Activated B cell treated with CpG ODN at 0.5 μM for 24 hours (primary cell): Measurements from ENCODE around the gene RNF114. TPM values are rescaled to one million over a fixed set of nuclear protein-coding genes. Genes with fewer than 3 reads are reported as not detected.

Source experiments
- ATAC-seq: fragments of 200-7000 bp; cut with Tn5 transposase; one replicate; pipeline ENCODE4 v1.10.0; 2021; ENCODE audit warnings: low read depth, mild to moderate bottlenecking, moderate library complexity
- CTCF ChIA-PET: fragments of 350-600 bp; sonication (Branson Sonifier 250); formaldehyde crosslinking; loops from one replicate; lab custom pipeline; 2021; ENCODE audit warnings: antibody characterized with exemption; lab: Charles Lee
- POLR2A ChIA-PET: fragments of 350-600 bp; sonication (Branson Sonifier 250); formaldehyde crosslinking; loops from one replicate; lab custom pipeline; 2021; ENCODE audit warnings: antibody characterized with exemption; lab: Charles Lee
- DNase-seq: peaks from one replicate; pipeline ENCODE4 v3.0.0; 2022
- H3K27ac Mint-ChIP-seq: one replicate; pipeline ENCODE4 v1.8.0; 2020; ENCODE audit warnings: mixed read lengths
- H3K27me3 Mint-ChIP-seq: one replicate; pipeline ENCODE4 v1.8.0; 2021; ENCODE audit warnings: mixed read lengths
- H3K36me3 Mint-ChIP-seq: one replicate; pipeline ENCODE4 v1.8.0; 2021; ENCODE audit warnings: low read depth, mixed read lengths
- H3K4me1 Mint-ChIP-seq: one replicate; pipeline ENCODE4 v1.8.0; 2021; ENCODE audit warnings: mixed read lengths
- H3K4me3 Mint-ChIP-seq: one replicate; pipeline ENCODE4 v1.8.0; 2020; ENCODE audit warnings: mild to moderate bottlenecking, mixed read lengths
- H3K9me3 Mint-ChIP-seq: one replicate; pipeline ENCODE4 v1.8.0; 2020; ENCODE audit warnings: mixed read lengths
- intact Hi-C: fragments of 100-400 bp; cut with micrococcal nuclease; formaldehyde crosslinking; loops from one replicate; pipeline ENCODE4 v1.15.1; 2024
- total RNA-seq: library from RNA; stranded (reverse); gene quantifications from 2 replicates; pipeline ENCODE4 v1.2.3, GENCODE V29; 2022
- TF ChIP-seq, protein P1 (sequence below): fragments of 200-600 bp; IDR thresholded peaks from one replicate; pipeline ENCODE4 v1.8.0; 2022; ENCODE audit warnings: antibody characterized with exemption, mild to moderate bottlenecking

The RNF114 gene
- total RNA-seq, 1 donor from 2014 or later, result 56.5 TPM

- intact Hi-C loops, result loop anchor here (1.0 to 5.0 kb wide), 4 partner anchors 14 to 203 kb away; partner anchors contain the start of genes B4GALT5, RNF114 and SLC9A8
- ChIA-PET POLR2A (interaction anchor here (0.9 to 5.5 kb wide), 6 partner anchors 15 to 1043 kb away, joined by 3 to 45 read pairs (median 3); partner anchors contain the start of genes DPM1, MOCS3, RNF114 and SLC9A8), CTCF (interaction anchor here (1.3 to 3.2 kb wide), 2 partner anchors 156 to 374 kb away, joined by 3 to 9 read pairs; no protein-coding TSS in a partner anchor)
- Mint-ChIP-seq H3K9me3 (no peaks in the 10 kb centered on the region), H3K4me3 (peak overlapping the region; percentile 97), H3K27ac (peak overlapping the region; percentile 99), H3K4me1 (peaks cover 34% of the 10 kb centered on the region), H3K36me3 (peaks cover 15% of the 10 kb centered on the region), H3K27me3 (no peaks in the 10 kb centered on the region)
- TF ChIP-seq, protein P1, sequence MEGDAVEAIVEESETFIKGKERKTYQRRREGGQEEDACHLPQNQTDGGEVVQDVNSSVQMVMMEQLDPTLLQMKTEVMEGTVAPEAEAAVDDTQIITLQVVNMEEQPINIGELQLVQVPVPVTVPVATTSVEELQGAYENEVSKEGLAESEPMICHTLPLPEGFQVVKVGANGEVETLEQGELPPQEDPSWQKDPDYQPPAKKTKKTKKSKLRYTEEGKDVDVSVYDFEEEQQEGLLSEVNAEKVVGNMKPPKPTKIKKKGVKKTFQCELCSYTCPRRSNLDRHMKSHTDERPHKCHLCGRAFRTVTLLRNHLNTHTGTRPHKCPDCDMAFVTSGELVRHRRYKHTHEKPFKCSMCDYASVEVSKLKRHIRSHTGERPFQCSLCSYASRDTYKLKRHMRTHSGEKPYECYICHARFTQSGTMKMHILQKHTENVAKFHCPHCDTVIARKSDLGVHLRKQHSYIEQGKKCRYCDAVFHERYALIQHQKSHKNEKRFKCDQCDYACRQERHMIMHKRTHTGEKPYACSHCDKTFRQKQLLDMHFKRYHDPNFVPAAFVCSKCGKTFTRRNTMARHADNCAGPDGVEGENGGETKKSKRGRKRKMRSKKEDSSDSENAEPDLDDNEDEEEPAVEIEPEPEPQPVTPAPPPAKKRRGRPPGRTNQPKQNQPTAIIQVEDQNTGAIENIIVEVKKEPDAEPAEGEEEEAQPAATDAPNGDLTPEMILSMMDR, result no peak
- DNase-seq, result no peak
- ATAC-seq, result peak; percentile 49
Observed at GRCh38 chr20:49915118-49915379, 21.1 kb upstream of the RNF114 start.

DNA sequence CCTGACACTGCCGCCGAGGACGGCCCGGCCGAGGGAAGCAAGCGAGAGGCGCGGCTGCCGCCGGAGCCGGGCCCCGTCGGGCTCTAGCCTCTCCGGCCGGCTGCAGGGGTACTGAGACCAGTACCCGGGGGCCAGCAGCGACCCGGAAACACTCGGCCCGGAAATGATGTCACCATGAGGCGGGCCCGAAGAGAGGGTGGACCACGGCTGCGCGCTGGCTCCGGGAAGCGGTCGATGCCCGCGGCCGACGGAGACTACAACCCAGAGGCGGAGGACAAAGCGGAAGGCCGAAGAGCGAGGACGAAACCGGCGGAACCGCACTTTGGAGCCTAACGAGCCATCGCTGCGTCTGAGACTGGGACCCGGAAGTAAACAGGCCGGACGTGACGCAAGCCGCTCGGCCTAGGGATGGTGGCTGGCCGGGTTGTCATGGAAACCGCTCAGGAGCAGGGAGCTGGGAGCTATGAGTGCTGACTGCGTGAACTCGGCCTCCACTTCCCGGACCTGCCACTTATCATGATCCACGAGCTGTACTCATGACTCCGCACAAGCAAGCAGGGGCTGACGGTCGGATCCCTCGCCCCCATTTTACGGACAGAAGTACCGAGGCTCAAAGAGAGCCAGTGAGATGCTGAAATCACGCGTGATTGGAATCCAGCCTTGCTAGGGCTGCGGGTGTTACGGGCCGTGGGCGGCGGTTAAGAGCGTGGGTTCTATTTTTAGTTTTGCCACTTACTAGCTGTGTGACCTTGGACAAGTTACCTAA lies 20.6 kb upstream of the RNF114 start, which contains the start of gene SPATA2:
SPATA2 (minus strand) TSS at position 150 of the 766 bp plus-strand sequence. CDS start 7,039 bp downstream, outside the sequence.
- ChIA-PET CTCF (interaction anchor here (1.3 to 2.0 kb wide), 2 partner anchors 156 to 374 kb away, joined by 3 to 6 read pairs; no protein-coding TSS in a partner anchor), POLR2A (interaction anchor here (0.7 to 5.5 kb wide), 6 partner anchors 21 to 635 kb away, joined by 3 to 45 read pairs (median 3); partner anchors contain the start of genes RNF114 and SLC9A8)
- intact Hi-C loops, result loop anchor here (1.0 to 5.0 kb wide), 4 partner anchors 13 to 203 kb away; partner anchors contain the start of genes B4GALT5, RNF114 and SLC9A8
- Mint-ChIP-seq H3K4me1 (peaks cover 34% of the 10 kb centered on the region), H3K27me3 (no peaks in the 10 kb centered on the region), H3K4me3 (peak within 1 kb of the TSS; percentile 97), H3K27ac (peak within 1 kb of the TSS; percentile 99), H3K36me3 (peaks cover 11% of the 10 kb centered on the region), H3K9me3 (no peaks in the 10 kb centered on the region)
- DNase-seq, result peak; percentile 95
- TF ChIP-seq, protein P1, result no peak
- ATAC-seq, result peak; percentile 80

DNA sequence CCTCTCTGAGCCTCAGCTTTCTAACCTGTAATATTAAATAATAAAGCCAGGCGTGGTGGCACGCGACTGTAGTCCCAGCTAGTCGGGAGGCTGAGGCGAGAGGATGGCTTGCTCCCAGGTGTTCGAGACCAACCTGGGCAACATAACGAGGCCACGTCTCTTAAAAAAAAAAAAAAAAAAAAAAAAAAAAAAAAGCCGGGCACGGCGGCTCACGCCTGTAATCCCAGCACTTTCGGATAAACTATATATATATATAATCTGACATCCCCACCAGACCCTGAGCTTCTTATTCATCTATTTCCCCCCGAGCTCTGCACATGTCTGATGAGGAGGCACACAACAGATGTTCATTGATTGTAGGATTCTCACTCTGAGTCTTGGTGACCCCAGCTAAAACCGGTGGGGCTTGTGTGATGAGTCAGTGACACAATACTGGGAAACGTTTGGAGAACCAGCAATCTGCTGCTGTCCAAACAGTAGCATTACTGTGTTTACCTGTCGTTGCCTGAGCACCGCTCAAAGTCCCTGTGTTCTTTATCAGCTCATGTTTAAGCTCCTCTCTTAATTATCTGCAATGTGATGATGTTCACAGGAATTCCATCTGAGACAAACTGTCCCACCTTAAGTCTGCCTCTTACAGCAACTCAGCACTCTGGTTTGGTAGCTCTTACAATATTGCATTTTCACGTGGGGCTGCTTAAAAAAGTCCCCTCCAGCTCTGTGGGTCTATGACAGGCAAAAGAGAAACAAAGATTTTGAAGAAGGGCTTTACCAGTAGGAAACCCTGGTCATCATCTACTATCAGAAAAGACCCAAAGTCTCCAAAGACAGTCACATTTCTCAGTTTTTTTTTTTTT lies 19.8 kb upstream of the RNF114 start:
- ATAC-seq (no peak), DNase-seq (no peak)
- no peaks in the 10 kb centered on the region for H3K27me3 Mint-ChIP-seq
- peaks cover 33% of the 10 kb centered on the region for H3K4me1 Mint-ChIP-seq
- H3K4me3 Mint-ChIP-seq, result peak overlapping the region; percentile 97
- peak overlapping the region; percentile 99 for H3K27ac Mint-ChIP-seq
- H3K9me3 Mint-ChIP-seq, result no peaks in the 10 kb centered on the region
- ChIA-PET POLR2A (interaction anchor here (0.6 to 5.5 kb wide), 10 partner anchors 20 to 1919 kb away, joined by 3 to 45 read pairs (median 4); partner anchors contain the start of genes RNF114 and SLC9A8), CTCF (interaction anchor here (0.7 to 2.0 kb wide), 3 partner anchors 19 to 375 kb away, joined by 3 to 6 read pairs (median 3); partner anchors contain the start of gene RNF114)
- TF ChIP-seq, protein P1, result no peak
- intact Hi-C loops, result loop anchor here (5.0 kb wide), 1 partner anchor 204 kb away; the partner anchor contains the start of gene B4GALT5
- peaks cover 7% of the 10 kb centered on the region for H3K36me3 Mint-ChIP-seq

DNA sequence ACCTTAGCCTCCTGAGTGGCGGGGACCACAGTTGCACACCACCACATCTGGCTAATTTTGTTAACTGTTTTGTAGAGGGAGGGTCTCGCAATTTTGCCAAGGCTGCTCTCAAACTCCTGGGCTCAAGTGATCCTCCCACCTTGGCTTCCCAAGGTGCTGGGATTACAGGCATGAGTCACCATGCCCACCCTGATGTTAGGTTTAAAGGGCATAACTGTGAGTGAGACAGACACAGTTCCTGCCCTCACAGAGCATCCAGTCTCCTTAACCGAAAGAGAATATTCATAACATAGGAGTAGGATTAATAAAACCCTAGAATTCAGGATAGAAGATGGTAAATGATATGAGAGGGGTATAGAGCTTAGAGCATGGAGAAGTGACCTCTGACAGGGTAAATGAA lies 17.8 kb upstream of the RNF114 start:
- DNase-seq, result no peak
- CTCF ChIA-PET, result no interaction called here
- no peaks in the 10 kb centered on the region for H3K27me3 Mint-ChIP-seq
- peaks cover 27% of the 10 kb centered on the region for H3K4me1 Mint-ChIP-seq
- H3K4me3 Mint-ChIP-seq, result no peak overlapping the region
- peaks cover 5% of the 10 kb centered on the region for H3K36me3 Mint-ChIP-seq
- no peaks in the 10 kb centered on the region for H3K9me3 Mint-ChIP-seq
- intact Hi-C loops, result loop anchor here (5.0 kb wide), 1 partner anchor 206 kb away; the partner anchor contains the start of gene B4GALT5
- no peak overlapping the region for H3K27ac Mint-ChIP-seq
- POLR2A ChIA-PET, result no interaction called here
- TF ChIP-seq, protein P1, result no peak
- ATAC-seq, result no peak
